A549 treated with Mapracorat at 1 μM for 4 hours (cell line): ENCODE results near the gene ABL2. TPM values are rescaled to one million over a fixed set of nuclear protein-coding genes. Genes with fewer than 3 reads are reported as not detected.

ENCODE experiments used
- total RNA-seq: library from RNA; stranded (reverse); fragments of 200-300 nt; extraction: Qiagen RNA extraction; gene quantifications from 5 replicates; pipeline ENCODE4 v1.2.3, GENCODE V29; 2022

Gene ABL2
- 16.2 to 22.3 TPM (median 16.8 TPM) in 5 replicates for total RNA-seq

DNA sequence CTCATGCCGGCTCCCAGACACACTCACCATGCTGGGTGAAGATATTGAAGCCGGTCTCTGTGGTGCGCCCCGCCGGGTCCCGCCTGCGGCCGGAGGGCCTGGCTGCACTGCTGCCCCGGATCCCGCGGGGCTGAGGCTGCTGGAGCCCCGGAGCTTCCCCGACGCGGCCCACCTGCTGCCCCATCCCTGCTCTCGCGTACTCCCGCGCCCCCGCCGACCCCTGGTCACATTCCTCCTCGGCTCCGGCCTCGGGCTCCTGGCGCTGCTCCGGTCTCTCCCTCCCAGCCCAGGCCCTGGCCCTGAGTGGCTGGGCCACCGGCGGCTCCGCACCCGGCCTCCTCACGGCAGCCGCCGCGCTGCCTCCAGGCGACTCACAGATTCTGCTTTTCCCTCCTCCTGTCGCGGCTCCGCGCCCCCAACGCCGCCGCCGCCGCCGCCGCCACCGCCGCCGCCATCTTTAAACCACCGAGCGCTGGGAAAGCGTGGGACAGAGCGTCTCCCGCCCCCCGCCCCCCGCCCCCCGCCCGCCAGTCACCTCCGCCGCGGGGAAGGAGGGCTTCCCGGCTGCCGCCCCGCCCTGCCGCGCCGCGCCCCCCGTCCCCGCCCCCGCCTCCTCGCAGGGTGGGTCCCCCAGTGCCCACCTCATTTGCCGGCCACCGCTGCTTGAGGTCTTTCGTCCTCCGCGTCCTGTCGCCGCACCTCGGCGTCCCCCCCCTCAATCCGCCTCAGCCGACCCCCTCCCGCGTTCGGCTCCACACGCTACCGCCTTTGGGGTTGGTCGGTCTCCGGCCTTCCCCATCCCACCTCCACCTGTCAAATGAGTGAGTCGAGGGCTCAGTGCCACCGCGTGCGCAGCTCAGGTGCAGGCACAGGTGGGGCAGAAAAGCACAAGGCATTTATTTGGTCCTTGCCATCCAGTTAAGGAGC is at the start of gene ABL2:
ABL2 (minus strand) TSS at position 464 of the 927 bp plus-strand sequence; CDS start at position 184, 280 bp downstream.

DNA sequence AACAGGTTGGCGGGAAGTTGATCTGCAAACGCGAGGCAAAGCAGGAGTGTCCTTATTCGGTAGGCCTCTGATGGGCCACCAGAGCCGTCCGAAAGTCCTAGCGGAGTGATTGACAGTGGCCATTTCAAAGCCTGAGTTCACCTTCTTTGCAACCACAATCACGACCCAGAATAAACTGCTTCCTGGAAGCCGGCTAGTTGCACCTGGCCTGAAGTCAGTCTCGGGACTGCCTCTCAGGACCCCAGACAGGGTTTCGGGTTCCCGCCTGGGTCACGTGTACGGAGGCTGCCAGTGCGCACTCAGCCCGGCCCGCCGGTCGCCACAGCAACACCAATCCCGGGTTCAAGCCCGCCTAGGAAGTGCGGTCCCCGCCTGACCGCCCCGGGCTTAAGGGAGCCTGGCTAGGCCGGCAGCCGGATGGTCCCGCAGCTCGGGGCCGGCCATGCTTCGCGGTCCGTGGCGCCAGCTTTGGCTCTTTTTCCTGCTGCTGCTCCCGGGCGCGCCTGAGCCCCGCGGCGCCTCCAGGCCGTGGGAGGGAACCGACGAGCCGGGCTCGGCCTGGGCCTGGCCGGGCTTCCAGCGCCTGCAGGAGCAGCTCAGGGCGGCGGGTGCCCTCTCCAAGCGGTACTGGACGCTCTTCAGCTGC is 147.7 kb downstream of the ABL2 start, which contains the start of gene TOR3A:
TOR3A (plus strand) TSS at position 384 of the 646 bp plus-strand sequence; CDS start at position 443, 59 bp downstream.

Other genes with a start within 250 kb of the ABL2 start
- 15.8 to 20.2 TPM (median 18.2 TPM) in 5 replicates for gene FAM20B, start 203.8 kb downstream of the ABL2 start, total RNA-seq
- gene TOR3A, start 147.6 kb downstream of the ABL2 start, total RNA-seq: 36.3 to 42.9 TPM (median 41.0 TPM) in 5 replicates
- gene SOAT1, start 64.1 kb upstream of the ABL2 start, total RNA-seq: 21.7 to 34.4 TPM (median 29.6 TPM) in 5 replicates
- gene AXDND1, start 136.3 kb upstream of the ABL2 start, total RNA-seq: 0.25 to 0.69 TPM (median 0.48 TPM) in 4 of 5 replicates, not detected in the other